ENCODE data around the gene MAP3K9. TPM values are rescaled to one million over a fixed set of nuclear protein-coding genes. Genes with fewer than 3 reads are reported as not detected.

The MAP3K9 gene
- total RNA-seq, 4 donors from 2014 or later: 5.0 to 12.7 (median 8.3) TPM

- WGBS, 2 donors (ENCODE audit: low coverage in 1 of 2): 81 to 84% methylated on average over 3 to 6 of the region's 6 CpGs
- intact Hi-C loops (cut with DNase I; ENCODE audit: low total_unique reads) (no loop called here), in situ Hi-C loops (cut with MboI; ENCODE audit: low pct_ligation_motif_present in 1 of 4, low pct_unique_long_range_greater_than_20kb in 1 of 4, low sequenced_read_pairs in 3 of 4) (no loop called here)
- TF ChIP-seq EP300 (IDR thresholded peaks at IDR 0.05; ENCODE audit: low read depth): no peak
- no peak for TF ChIP-seq POLR2AphosphoS5 (IDR thresholded peaks at IDR 0.05)
- no peak for TF ChIP-seq CTCF (IDR thresholded peaks at IDR 0.05)
- no peak for TF ChIP-seq POLR2A (IDR thresholded peaks at IDR 0.05)
- no peaks in the 10 kb centered on the region for H3K9me3 ChIP-seq
- no peaks in the 10 kb centered on the region for H3K36me3 ChIP-seq
- no peaks in the 10 kb centered on the region for H3K27me3 ChIP-seq
- H3K27ac ChIP-seq: no peak overlapping the region
- DNase-seq: no peak
- no peak overlapping the region for H3K4me3 ChIP-seq
- H3K4me1 ChIP-seq: no peaks in the 10 kb centered on the region
These were observed 82.5 kb downstream of the MAP3K9 start for GRCh38 chr14:70726651-70727375.

GRCh38 chr14:70724944-70725343 lies 84.4 kb downstream of the MAP3K9 start:
- DNase-seq: no peak
- intact Hi-C loops (cut with DNase I; ENCODE audit: low total_unique reads): no loop called here
- Histone ChIP-seq H3K27me3 (no peaks in the 10 kb centered on the region), H3K4me3 (no peak overlapping the region), H3K9me3 (no peaks in the 10 kb centered on the region), H3K4me1 (no peaks in the 10 kb centered on the region), H3K36me3 (no peaks in the 10 kb centered on the region), H3K27ac (no peak overlapping the region)
- TF ChIP-seq CTCF (IDR thresholded peaks at IDR 0.05) (no peak), POLR2A (IDR thresholded peaks at IDR 0.05) (no peak), EP300 (IDR thresholded peaks at IDR 0.05; ENCODE audit: low read depth) (no peak), POLR2AphosphoS5 (IDR thresholded peaks at IDR 0.05) (no peak)
- WGBS, 2 donors (ENCODE audit: low coverage in 1 of 2): 86 to 91% methylated on average over 4 to 6 of the region's 6 CpGs
- in situ Hi-C loops (cut with MboI; ENCODE audit: low pct_ligation_motif_present in 1 of 4, low pct_unique_long_range_greater_than_20kb in 1 of 4, low sequenced_read_pairs in 3 of 4): no loop called here

- Histone ChIP-seq H3K4me1 (no peaks in the 10 kb centered on the region), H3K27me3 (no peaks in the 10 kb centered on the region), H3K36me3 (no peaks in the 10 kb centered on the region), H3K4me3 (no peak overlapping the region), H3K27ac (no peak overlapping the region), H3K9me3 (no peaks in the 10 kb centered on the region)
- in situ Hi-C loops (cut with MboI; ENCODE audit: low pct_ligation_motif_present in 1 of 4, low pct_unique_long_range_greater_than_20kb in 1 of 4, low sequenced_read_pairs in 3 of 4): no loop called here
- no peak for DNase-seq
- no peak for TF ChIP-seq CTCF (IDR thresholded peaks at IDR 0.05)
- 71% methylated on average over 3 of the region's 3 CpGs; no CpG with 5 or more reads in 1 of the 2 donors for WGBS, 2 donors (ENCODE audit: low coverage in 1 of 2)
- intact Hi-C loops (cut with DNase I; ENCODE audit: low total_unique reads): no loop called here
These were observed 85.2 kb downstream of the MAP3K9 start for GRCh38 chr14:70724110-70724509.

GRCh38 chr14:70723276-70723675 lies 86.0 kb downstream of the MAP3K9 start:
- WGBS, 2 donors (ENCODE audit: low coverage in 1 of 2): 74 to 92% methylated on average over 2 to 5 of the region's 5 CpGs
- no peaks in the 10 kb centered on the region for H3K4me1 ChIP-seq

More at GRCh38 chr14:70723276-70723675, 86.0 kb downstream of the MAP3K9 start:
- no peak overlapping the region for H3K4me3 ChIP-seq
- H3K27me3 ChIP-seq: no peaks in the 10 kb centered on the region
- H3K9me3 ChIP-seq: no peaks in the 10 kb centered on the region
- no peaks in the 10 kb centered on the region for H3K36me3 ChIP-seq
- no peak overlapping the region for H3K27ac ChIP-seq
- no peak for DNase-seq
- TF ChIP-seq CTCF (IDR thresholded peaks at IDR 0.05) (no peak), POLR2A (IDR thresholded peaks at IDR 0.05) (no peak)
- intact Hi-C loops (cut with DNase I; ENCODE audit: low total_unique reads) (no loop called here), in situ Hi-C loops (cut with MboI; ENCODE audit: low pct_ligation_motif_present in 1 of 4, low pct_unique_long_range_greater_than_20kb in 1 of 4, low sequenced_read_pairs in 3 of 4) (no loop called here)
